A549 treated with ZK216348 at 1 μM for 4 hours (cell line): Measurements from ENCODE around the gene NFKBIB. TPM values are rescaled to one million over a fixed set of nuclear protein-coding genes. Genes with fewer than 3 reads are reported as not detected.

Experiments
- total RNA-seq: library from RNA; stranded (reverse); fragments of 200-300 nt; extraction: Qiagen RNA extraction; gene quantifications from 5 replicates; pipeline ENCODE4 v1.2.3, GENCODE V29; 2022; ENCODE audit warnings: low read depth

NFKBIB gene, protein sequence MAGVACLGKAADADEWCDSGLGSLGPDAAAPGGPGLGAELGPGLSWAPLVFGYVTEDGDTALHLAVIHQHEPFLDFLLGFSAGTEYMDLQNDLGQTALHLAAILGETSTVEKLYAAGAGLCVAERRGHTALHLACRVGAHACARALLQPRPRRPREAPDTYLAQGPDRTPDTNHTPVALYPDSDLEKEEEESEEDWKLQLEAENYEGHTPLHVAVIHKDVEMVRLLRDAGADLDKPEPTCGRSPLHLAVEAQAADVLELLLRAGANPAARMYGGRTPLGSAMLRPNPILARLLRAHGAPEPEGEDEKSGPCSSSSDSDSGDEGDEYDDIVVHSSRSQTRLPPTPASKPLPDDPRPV
- total RNA-seq = 49.2 to 111 TPM (median 99.2 TPM) in 5 replicates

DNA sequence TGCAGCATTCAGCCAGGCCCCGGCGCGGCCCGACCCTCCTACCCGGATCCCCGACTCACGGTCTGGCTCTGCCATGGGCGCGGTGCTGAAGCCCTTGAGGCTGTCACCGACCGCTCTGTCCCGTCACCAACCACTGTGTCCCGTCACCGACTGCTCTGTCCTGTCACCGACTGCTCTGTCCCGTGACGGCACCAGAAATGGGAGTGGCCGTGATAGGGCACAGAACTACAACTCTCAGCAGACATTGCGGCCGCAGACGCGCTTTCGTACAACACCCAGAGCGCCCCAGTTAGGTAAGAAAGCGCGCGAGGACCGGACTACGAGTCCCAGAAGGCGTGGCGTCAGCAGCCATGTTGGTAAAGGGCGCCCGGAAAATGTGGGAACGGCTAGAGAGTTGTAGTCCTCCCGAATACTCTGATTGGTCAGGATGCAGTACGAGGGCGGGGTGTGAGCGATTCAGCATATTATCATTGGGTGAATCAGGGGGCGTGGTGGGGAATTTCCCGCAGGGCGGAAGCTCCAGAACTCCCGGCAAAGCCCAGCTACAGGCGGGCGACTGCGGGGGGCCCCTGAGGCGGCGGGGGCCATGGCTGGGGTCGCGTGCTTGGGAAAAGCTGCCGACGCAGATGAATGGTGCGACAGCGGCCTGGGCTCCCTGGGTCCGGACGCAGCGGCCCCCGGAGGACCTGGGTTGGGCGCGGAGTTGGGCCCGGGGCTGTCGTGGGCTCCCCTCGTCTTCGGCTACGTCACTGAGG, at the start of gene NFKBIB, which contains the start of gene SIRT2:
NFKBIB (plus strand) TSS at position 523 of the 755 bp plus-strand sequence; CDS start at position 587, 64 bp downstream.
SIRT2 (minus strand) TSS at position 172 of the 755 bp plus-strand sequence; CDS start at position 75, 97 bp downstream.

DNA sequence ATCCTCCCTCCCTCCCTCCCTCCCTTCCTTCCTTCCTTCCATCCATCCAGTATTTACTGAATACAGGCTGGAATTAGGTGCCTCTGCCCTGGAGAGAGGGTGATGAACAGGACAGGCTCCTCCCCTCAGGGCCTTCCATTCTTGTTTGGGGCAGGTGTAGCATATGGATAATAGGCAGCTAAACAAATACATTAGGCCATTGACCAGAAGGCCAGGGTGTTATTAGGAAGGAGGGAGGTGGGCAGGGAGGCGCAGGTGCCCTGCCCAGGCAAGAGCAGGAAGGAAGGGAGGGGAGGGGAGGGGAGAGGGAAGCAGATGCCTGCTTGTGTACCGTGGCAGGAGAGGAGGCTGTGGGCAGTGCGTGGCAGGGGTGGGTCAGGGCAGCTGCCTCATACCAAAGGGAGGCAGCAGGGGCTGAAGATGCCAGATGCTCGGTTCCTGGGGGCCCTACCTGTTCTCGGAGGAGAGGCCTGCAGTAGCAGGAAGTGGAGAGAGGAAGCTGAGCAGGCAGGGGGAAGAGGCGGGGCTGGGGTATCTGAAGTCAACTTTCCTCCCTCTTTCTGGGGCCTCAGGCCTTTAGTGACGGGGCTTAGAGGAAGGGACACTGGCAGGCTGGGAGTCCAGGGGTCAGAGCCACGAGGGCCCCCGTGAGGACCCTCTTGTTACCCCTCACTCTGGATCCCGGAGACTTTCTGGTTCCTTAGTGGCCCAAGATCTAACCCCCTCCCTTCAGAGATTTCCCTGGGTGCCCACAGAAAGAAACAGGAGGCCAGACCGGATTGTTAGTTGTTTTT, 21.8 kb upstream of the NFKBIB start, which contains the start of gene RINL:
RINL (minus strand) TSS at position 495 of the 794 bp plus-strand sequence. CDS start 1,533 bp downstream, outside the sequence.

GRCh38 chr19:38929929-38930775, 30.4 kb downstream of the NFKBIB start, which contains the start of gene SARS2:
TSS of gene SARS2 (minus strand) at chr19:38930763. CDS start at chr19:38930736, 27 bp downstream.

DNA sequence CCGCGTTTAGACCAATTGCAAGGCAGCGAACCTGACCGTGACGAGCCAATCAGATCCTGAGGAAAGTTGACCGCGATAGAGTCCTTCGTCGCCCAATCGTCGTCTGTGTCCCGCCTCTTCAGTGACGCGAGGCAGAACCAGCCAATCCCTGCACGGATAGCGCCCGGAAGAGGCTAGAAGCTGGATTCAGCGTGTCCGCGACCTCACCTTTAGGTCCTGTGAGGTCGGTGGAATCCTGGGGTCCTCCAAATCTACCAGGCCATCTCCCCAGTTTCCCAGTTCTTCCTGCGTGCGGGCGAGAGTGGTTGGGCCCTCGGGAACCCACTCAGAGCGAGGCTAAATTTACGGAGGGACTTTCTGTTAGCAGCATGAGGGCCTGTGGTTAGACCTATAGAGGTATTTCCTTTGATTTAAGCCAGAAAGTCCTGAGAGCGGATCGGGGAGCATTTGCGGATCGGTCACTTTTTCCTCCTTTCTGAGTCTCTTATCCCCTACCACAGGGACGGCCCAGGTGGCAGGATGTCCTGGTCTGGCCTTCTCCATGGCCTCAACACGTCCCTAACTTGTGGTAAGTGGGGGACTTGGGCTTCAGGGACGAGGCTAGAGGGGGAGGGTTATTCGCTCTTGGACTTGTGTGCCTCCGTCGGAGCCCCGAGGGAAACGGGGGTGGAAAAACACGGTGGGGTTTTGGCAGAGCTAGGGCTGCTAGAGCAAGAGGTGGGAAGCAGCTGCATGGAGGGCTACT, 31.2 kb downstream of the NFKBIB start, which contains the start of gene MRPS12:
MRPS12 (plus strand) TSS at position 169 of the 745 bp plus-strand sequence; CDS start at position 520, 351 bp downstream.

Other genes with a start within 250 kb of the NFKBIB start
- gene CAPN12, start 155.5 kb upstream of the NFKBIB start, total RNA-seq = 4.7 to 6.8 TPM (median 6.0 TPM) in 5 replicates
- 0.73 to 0.97 TPM (median 0.78 TPM) in 3 of 5 replicates, not detected in the others for gene LGALS7, start 126.5 kb upstream of the NFKBIB start, total RNA-seq
- not detected in 5 replicates for gene LGALS7B, start 110.8 kb upstream of the NFKBIB start, total RNA-seq
- gene LGALS4, start 87.0 kb upstream of the NFKBIB start, total RNA-seq = 0.48 to 1.7 TPM (median 1.2 TPM) in 5 replicates
- gene ECH1, start 68.2 kb upstream of the NFKBIB start, total RNA-seq = 273 to 379 TPM (median 296 TPM) in 5 replicates
- gene HNRNPL, start 50.0 kb upstream of the NFKBIB start, total RNA-seq = 295 to 373 TPM (median 340 TPM) in 5 replicates
- gene RINL, start 21.7 kb upstream of the NFKBIB start, total RNA-seq = 2.2 to 4.9 TPM (median 3.0 TPM) in 5 replicates
- 26.5 to 39.2 TPM (median 37.4 TPM) in 5 replicates for gene SIRT2, start 351 bp upstream of the NFKBIB start, total RNA-seq
- 0.27 to 1.0 TPM (median 0.95 TPM) in 5 replicates for gene CCER2, start 12.2 kb downstream of the NFKBIB start, total RNA-seq
- 48.7 to 60.6 TPM (median 54.6 TPM) in 5 replicates for gene SARS2, start 30.8 kb downstream of the NFKBIB start, total RNA-seq
- gene MRPS12, start 31.0 kb downstream of the NFKBIB start, total RNA-seq = 156 to 292 TPM (median 268 TPM) in 5 replicates
- 60.0 to 90.4 TPM (median 86.0 TPM) in 5 replicates for gene FBXO17, start 75.8 kb downstream of the NFKBIB start, total RNA-seq
- 2.7 to 7.5 TPM (median 4.6 TPM) in 5 replicates for gene FBXO27, start 132.6 kb downstream of the NFKBIB start, total RNA-seq
- gene ACP7, start 184.4 kb downstream of the NFKBIB start, total RNA-seq = 0.14 to 0.23 TPM (median 0.15 TPM) in 3 of 5 replicates, not detected in the others
- 59.1 to 132 TPM (median 113 TPM) in 5 replicates for gene PAK4, start 225.8 kb downstream of the NFKBIB start, total RNA-seq